ENCODE measurements around the gene WDFY4.
A peak's percentile ranks its signal among the peaks of the same experiment; 100 is the strongest.

WDFY4 gene

GRCh38 chr10:48684463-48684791 is 246 bp upstream of the WDFY4 start:
- Histone ChIP-seq H3K79me2 (no peaks in the 10 kb centered on the region), H2AFZ (peak overlapping the region; percentile 31), H3K9me3 (ENCODE audit: control insufficient read depth, low read length) (no peaks in the 10 kb centered on the region), H3K4me3 (ENCODE audit: low read depth, low read length) (no peak overlapping the region), H3K36me3 (ENCODE audit: control insufficient read depth, insufficient read depth, low read length) (no peaks in the 10 kb centered on the region), H3K27ac (peak overlapping the region; percentile 15), H3K27me3 (ENCODE audit: control insufficient read depth, insufficient read depth, low read length) (no peaks in the 10 kb centered on the region), H3K9ac (no peak overlapping the region), H3K4me2 (ENCODE audit: low read length) (peak overlapping the region; percentile 15), H3K4me1 (peaks cover 11% of the 10 kb centered on the region)
- no peak for TF ChIP-seq CTCF (IDR thresholded peaks at IDR 0.05)

- Histone ChIP-seq H3K9me3 (ENCODE audit: control insufficient read depth, low read length) (no peaks in the 10 kb centered on the region), H3K4me2 (ENCODE audit: low read length) (no peak overlapping the region), H2AFZ (no peak overlapping the region), H3K79me2 (no peaks in the 10 kb centered on the region), H3K27me3 (ENCODE audit: control insufficient read depth, insufficient read depth, low read length) (no peaks in the 10 kb centered on the region), H3K27ac (no peak overlapping the region), H3K36me3 (ENCODE audit: control insufficient read depth, insufficient read depth, low read length) (no peaks in the 10 kb centered on the region), H3K4me1 (peaks cover 11% of the 10 kb centered on the region), H3K9ac (no peak overlapping the region), H3K4me3 (ENCODE audit: low read depth, low read length) (no peak overlapping the region)
- TF ChIP-seq CTCF (IDR thresholded peaks at IDR 0.05), result no peak
Measured at GRCh38 chr10:48685731-48686130, 1.1 kb downstream of the WDFY4 start.

- Histone ChIP-seq H3K4me1 (no peaks in the 10 kb centered on the region), H3K4me2 (ENCODE audit: low read length) (no peak overlapping the region), H3K79me2 (no peaks in the 10 kb centered on the region), H3K9me3 (ENCODE audit: control insufficient read depth, low read length) (no peaks in the 10 kb centered on the region), H3K27ac (no peak overlapping the region), H3K9ac (no peak overlapping the region), H3K36me3 (ENCODE audit: control insufficient read depth, insufficient read depth, low read length) (no peaks in the 10 kb centered on the region), H3K27me3 (ENCODE audit: control insufficient read depth, insufficient read depth, low read length) (no peaks in the 10 kb centered on the region), H3K4me3 (ENCODE audit: low read depth, low read length) (no peak overlapping the region), H2AFZ (no peak overlapping the region)
- no peak for TF ChIP-seq CTCF (IDR thresholded peaks at IDR 0.05)
Measured at GRCh38 chr10:48690791-48691660, 6.4 kb downstream of the WDFY4 start.

GRCh38 chr10:48691812-48692528 is 7.3 kb downstream of the WDFY4 start:
- H3K27me3 ChIP-seq (ENCODE audit: control insufficient read depth, insufficient read depth, low read length), result no peaks in the 10 kb centered on the region
- no peak overlapping the region for H3K4me3 ChIP-seq (ENCODE audit: low read depth, low read length)
- H3K9me3 ChIP-seq (ENCODE audit: control insufficient read depth, low read length), result no peaks in the 10 kb centered on the region
- H3K9ac ChIP-seq, result no peak overlapping the region
- H3K4me1 ChIP-seq, result no peaks in the 10 kb centered on the region
- H3K27ac ChIP-seq, result no peak overlapping the region
- H3K79me2 ChIP-seq, result no peaks in the 10 kb centered on the region
- no peak for TF ChIP-seq CTCF (IDR thresholded peaks at IDR 0.05)
- no peaks in the 10 kb centered on the region for H3K36me3 ChIP-seq (ENCODE audit: control insufficient read depth, insufficient read depth, low read length)
- no peak overlapping the region for H3K4me2 ChIP-seq (ENCODE audit: low read length)
- no peak overlapping the region for H2AFZ ChIP-seq
